HepG2 (cell line): ENCODE measurements around the gene CABLES2. TPM values are rescaled to one million over a fixed set of nuclear protein-coding genes. Genes with fewer than 3 reads are reported as not detected.

ENCODE experiments used
- ARID4A ChIP-seq: sonication (generic); formaldehyde crosslinking; IDR thresholded peaks from 2 replicates; pipeline ENCODE4 v1.5.0; 2020; ENCODE audit warnings: mild to moderate bottlenecking, missing genetic modification reagents, borderline replicate concordance
- BRCA1 ChIP-seq: sonication (generic); formaldehyde crosslinking; IDR thresholded peaks from 2 replicates; pipeline ENCODE4 v1.4.0; 2020; ENCODE audit warnings: missing genetic modification reagents
- CENPT ChIP-seq: sonication (generic); formaldehyde crosslinking; IDR thresholded peaks from 2 replicates; pipeline ENCODE4 v1.8.0; 2022; ENCODE audit warnings: low read depth, mild to moderate bottlenecking, moderate library complexity, missing genetic modification reagents
- ESRRA ChIP-seq: sonication (generic); formaldehyde crosslinking; IDR thresholded peaks from 2 replicates; pipeline ENCODE4 v1.5.1; 2020; ENCODE audit warnings: mild to moderate bottlenecking, low read depth, missing genetic modification reagents
- FIP1L1 ChIP-seq: fragments of 200-400 bp; formaldehyde crosslinking; IDR thresholded peaks from 2 replicates; pipeline ENCODE4 v1.6.1; 2018; ENCODE audit warnings: low read depth, mild to moderate bottlenecking, low read length, moderate library complexity, borderline replicate concordance; ENCODE audit not compliant: insufficient read depth
- IKZF5 ChIP-seq: IDR thresholded peaks from 2 replicates; pipeline ENCODE4 v1.6.1; 2018; ENCODE audit warnings: missing genetic modification reagents, mild to moderate bottlenecking, missing compliant biosample characterization
- KDM1A ChIP-seq: IDR thresholded peaks from 2 replicates; pipeline ENCODE4 v1.6.1; 2016; ENCODE audit warnings: missing compliant biosample characterization
- KDM4B ChIP-seq: sonication (generic); formaldehyde crosslinking; IDR thresholded peaks from 2 replicates; pipeline ENCODE4 v1.4.0; 2020; ENCODE audit warnings: missing genetic modification reagents
- PAX8 ChIP-seq: sonication (generic); formaldehyde crosslinking; IDR thresholded peaks from 2 replicates; pipeline ENCODE4 v1.8.0; 2022; ENCODE audit warnings: mild to moderate bottlenecking, missing genetic modification reagents, borderline replicate concordance
- REPIN1 ChIP-seq: sonication (generic); formaldehyde crosslinking; IDR thresholded peaks from 2 replicates; pipeline ENCODE4 v1.8.0; 2022; ENCODE audit warnings: missing genetic modification reagents, low read depth, mild to moderate bottlenecking, borderline replicate concordance
- SALL2 ChIP-seq: sonication (generic); formaldehyde crosslinking; IDR thresholded peaks from 2 replicates; pipeline ENCODE4 v1.8.1; 2023; ENCODE audit warnings: mild to moderate bottlenecking, missing genetic modification reagents, inconsistent platforms
- TCF7 ChIP-seq: sonication (generic); IDR thresholded peaks from 2 replicates; pipeline ENCODE4 v1.6.1; 2016; ENCODE audit warnings: antibody characterized with exemption, low read depth
- TSC22D2 ChIP-seq: sonication (generic); formaldehyde crosslinking; IDR thresholded peaks from 2 replicates; pipeline ENCODE4 v1.5.1; 2020; ENCODE audit warnings: missing genetic modification reagents, mild to moderate bottlenecking, borderline replicate concordance
- ZBTB20 ChIP-seq: sonication (generic); formaldehyde crosslinking; IDR thresholded peaks from 2 replicates; pipeline ENCODE4 v1.8.1; 2023; ENCODE audit warnings: missing genetic modification reagents, low read depth, mild to moderate bottlenecking, borderline replicate concordance
- ZNF30 ChIP-seq: sonication (generic); formaldehyde crosslinking; IDR thresholded peaks from 2 replicates; pipeline ENCODE4 v1.5.0; 2020; ENCODE audit warnings: mild to moderate bottlenecking, missing genetic modification reagents
- ZNF431 ChIP-seq: sonication (generic); formaldehyde crosslinking; IDR thresholded peaks from 2 replicates; pipeline ENCODE4 v1.9.0; 2022; ENCODE audit warnings: missing genetic modification reagents, low read depth, mild to moderate bottlenecking, borderline replicate concordance
- ZNF558 ChIP-seq: sonication (generic); formaldehyde crosslinking; IDR thresholded peaks from 2 replicates; pipeline ENCODE4 v1.9.0; 2022; ENCODE audit warnings: mild to moderate bottlenecking, missing genetic modification reagents, borderline replicate concordance
- ZNF850 ChIP-seq: sonication (generic); formaldehyde crosslinking; conservative IDR thresholded peaks from 2 replicates; pipeline ENCODE4 v1.9.0; 2021; ENCODE audit warnings: mild to moderate bottlenecking, missing genetic modification reagents
- polyA plus RNA-seq, 8 experiments: library from polyadenylated mRNA; depleted of rRNA in 3 of 8; stranded (reverse) in 7 of 8; unstranded in 1 of 8; fragments of >200 nt; fragmentation: Illumina TruSeq in 4 of 8; extraction: Trizol in 4 of 8; gene quantifications; 2 replicates each; pipeline versions ENCODE4 v1.2.1 to v1.2.3, GENCODE V29; 2011 to 2016; ENCODE audit warnings: low read depth in 4 of 8, missing spikeins in 1 of 8, mixed read lengths in 1 of 8; ENCODE audit not compliant: insufficient read depth in 1 of 8
- total RNA-seq, 5 experiments: library from RNA; depleted of rRNA; stranded (reverse); fragments of >200 nt; fragmentation: Illumina TruSeq; extraction: Trizol; gene quantifications; 2 replicates each; pipeline ENCODE4 v1.2.3, GENCODE V29; 2016; ENCODE audit warnings: low read depth in 1 of 5
- TF ChIP-seq, protein P1 (sequence below): sonication (generic); formaldehyde crosslinking; IDR thresholded peaks from 2 replicates; pipeline ENCODE4 v1.4.0; 2020; ENCODE audit warnings: missing genetic modification reagents, borderline replicate concordance

CABLES2 gene
- total and polyA plus RNA-seq, 2 of the 13 experiments (the other 11 are each of a cell fraction or from before 2014, with no cell fraction given) = 5.2 to 9.7 TPM

DNA sequence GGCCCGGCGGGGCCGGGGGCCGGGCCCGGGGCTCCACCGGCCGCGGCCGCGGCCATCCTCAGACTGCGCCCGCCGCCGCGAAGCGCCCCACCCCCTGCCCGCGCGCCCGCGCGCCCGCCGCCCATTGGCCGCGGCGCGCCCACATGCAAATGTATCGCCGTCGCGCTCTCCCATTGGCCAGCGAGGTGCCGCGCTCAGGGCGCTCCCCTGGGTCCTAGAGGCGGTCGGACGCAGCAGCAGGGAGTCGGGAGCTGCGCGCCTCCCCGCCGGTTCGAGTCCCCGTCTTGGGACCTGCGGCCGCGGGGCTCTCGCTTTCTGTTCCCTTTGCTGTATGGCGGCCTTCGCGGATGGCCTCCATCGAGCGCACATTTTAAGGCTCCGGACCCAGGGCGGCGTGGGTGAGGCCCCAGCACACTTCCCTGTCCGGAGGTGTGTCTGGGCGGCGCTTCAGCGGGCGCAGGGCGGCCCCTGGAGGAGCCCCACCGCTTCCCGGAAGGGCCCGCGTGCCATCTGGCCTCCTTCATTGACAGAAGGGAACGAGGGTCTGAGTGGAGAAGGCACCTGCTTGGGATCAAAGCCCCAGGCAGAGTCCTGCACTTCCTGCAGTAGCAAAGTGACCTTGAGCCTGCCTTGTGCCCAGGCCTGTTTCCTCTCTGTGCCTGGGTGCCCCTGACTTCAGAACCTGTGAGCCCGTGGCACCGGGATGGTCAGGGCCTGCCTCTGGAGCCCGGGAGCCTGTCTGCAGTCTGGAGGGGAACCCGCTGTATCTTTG lies at the start of gene CABLES2 (continued):
- TF ChIP-seq IKZF5 (CRISPR knock-in tag) (peak; percentile 78; the same call in 1 of the 2 replicates), ZNF850 (CRISPR knock-in tag) (no peak), TCF7 (no peak; the same call in 1 of the 2 replicates), KDM1A (CRISPR knock-in tag) (peak; percentile 94), CENPT (CRISPR knock-in tag) (no peak), SALL2 (CRISPR knock-in tag) (peak; percentile 93), ARID4A (CRISPR knock-in tag) (peak; percentile 83), PAX8 (peak; percentile 91), ZNF30 (CRISPR knock-in tag) (peak; percentile 24; the same call in 1 of the 2 replicates), TSC22D2 (peak; percentile 81; the same call in 1 of the 2 replicates), ZBTB20 (CRISPR knock-in tag) (peak; percentile 90), ESRRA (peak; percentile 91), ZNF558 (CRISPR knock-in tag) (no peak), ZNF431 (no peak; the same call in 1 of the 2 replicates), KDM4B (peak; percentile 48), REPIN1 (peak; percentile 86), FIP1L1 (no peak), BRCA1 (peak; percentile 75; the same call in 1 of the 2 replicates)
- TF ChIP-seq, protein P1, sequence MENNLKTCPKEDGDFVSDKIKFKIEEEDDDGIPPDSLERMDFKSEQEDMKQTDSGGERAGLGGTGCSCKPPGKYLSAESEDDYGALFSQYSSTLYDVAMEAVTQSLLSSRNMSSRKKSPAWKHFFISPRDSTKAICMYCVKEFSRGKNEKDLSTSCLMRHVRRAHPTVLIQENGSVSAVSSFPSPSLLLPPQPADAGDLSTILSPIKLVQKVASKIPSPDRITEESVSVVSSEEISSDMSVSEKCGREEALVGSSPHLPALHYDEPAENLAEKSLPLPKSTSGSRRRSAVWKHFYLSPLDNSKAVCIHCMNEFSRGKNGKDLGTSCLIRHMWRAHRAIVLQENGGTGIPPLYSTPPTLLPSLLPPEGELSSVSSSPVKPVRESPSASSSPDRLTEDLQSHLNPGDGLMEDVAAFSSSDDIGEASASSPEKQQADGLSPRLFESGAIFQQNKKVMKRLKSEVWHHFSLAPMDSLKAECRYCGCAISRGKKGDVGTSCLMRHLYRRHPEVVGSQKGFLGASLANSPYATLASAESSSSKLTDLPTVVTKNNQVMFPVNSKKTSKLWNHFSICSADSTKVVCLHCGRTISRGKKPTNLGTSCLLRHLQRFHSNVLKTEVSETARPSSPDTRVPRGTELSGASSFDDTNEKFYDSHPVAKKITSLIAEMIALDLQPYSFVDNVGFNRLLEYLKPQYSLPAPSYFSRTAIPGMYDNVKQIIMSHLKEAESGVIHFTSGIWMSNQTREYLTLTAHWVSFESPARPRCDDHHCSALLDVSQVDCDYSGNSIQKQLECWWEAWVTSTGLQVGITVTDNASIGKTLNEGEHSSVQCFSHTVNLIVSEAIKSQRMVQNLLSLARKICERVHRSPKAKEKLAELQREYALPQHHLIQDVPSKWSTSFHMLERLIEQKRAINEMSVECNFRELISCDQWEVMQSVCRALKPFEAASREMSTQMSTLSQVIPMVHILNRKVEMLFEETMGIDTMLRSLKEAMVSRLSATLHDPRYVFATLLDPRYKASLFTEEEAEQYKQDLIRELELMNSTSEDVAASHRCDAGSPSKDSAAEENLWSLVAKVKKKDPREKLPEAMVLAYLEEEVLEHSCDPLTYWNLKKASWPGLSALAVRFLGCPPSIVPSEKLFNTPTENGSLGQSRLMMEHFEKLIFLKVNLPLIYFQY = peak; percentile 74
